Left lung (tissue), 10 donors: ENCODE data around the gene PRDX5. TPM values are rescaled to one million over a fixed set of nuclear protein-coding genes. Genes with fewer than 3 reads are reported as not detected.

Experiments used
- ATAC-seq: fragments of 200-7000 bp; cut with Tn5 transposase; one replicate; pipeline ENCODE4 v1.9.1; 2020; ENCODE audit warnings: moderate library complexity
- DNase-seq, 4 donors: peaks; one replicate each; pipeline ENCODE4 v3.0.0-alpha.2; 2013 to 2020
- H3K27ac ChIP-seq, 2 donors: fragments of 200-600 bp; sonication (generic) in 1 of 2; one replicate each; pipeline versions ENCODE4 v1.5.0 to v1.8.0; 2020 to 2021
- H3K27me3 ChIP-seq, 2 donors: fragments of 200-600 bp; sonication (generic) in 1 of 2; one replicate each; pipeline versions ENCODE4 v1.5.0 to v1.8.0; 2020 to 2021
- H3K36me3 ChIP-seq, 2 donors: fragments of 200-600 bp; sonication (generic) in 1 of 2; one replicate each; pipeline versions ENCODE4 v1.5.0 to v1.8.0; 2020 to 2021
- H3K4me1 ChIP-seq, 2 donors: fragments of 200-600 bp; one replicate each; pipeline ENCODE4 v1.8.0; 2021
- H3K4me3 ChIP-seq, 2 donors: fragments of 200-600 bp; sonication (generic) in 1 of 2; one replicate each; pipeline versions ENCODE4 v1.5.0 to v1.8.0; 2020 to 2021; ENCODE audit warnings: mild to moderate bottlenecking in 1 of 2
- H3K9me3 ChIP-seq, 2 donors: fragments of 200-600 bp; sonication (generic) in 1 of 2; one replicate each; pipeline versions ENCODE4 v1.5.0 to v1.8.0; 2020 to 2021
- intact Hi-C, 2 donors: fragments of 100-400 bp; cut with DNase I; formaldehyde crosslinking; loops; one replicate each; pipeline versions ENCODE4 v1.11.2 to v1.14.2; 2022
- polyA plus RNA-seq, 6 donors: library from polyadenylated mRNA; unstranded; fragments of 120-200 nt; gene quantifications; one replicate each; pipeline ENCODE4 v1.2.1, GENCODE V29; 2013; ENCODE audit not compliant: insufficient read length in 6 of 6
- total RNA-seq, 2 donors: library from RNA; stranded (reverse); fragmentation: NEBNext Ultra II Directional; extraction: Animal tissue kit (Norgen Biotek cat#: 25700); gene quantifications; one replicate each; pipeline ENCODE4 v1.2.1, GENCODE V29; 2021
- TF ChIP-seq, protein P1 (sequence below), 2 donors: fragments of 200-600 bp; sonication (generic) in 1 of 2; IDR thresholded peaks; one replicate each; pipeline versions ENCODE4 v1.5.0 to v1.8.0; 2021; ENCODE audit warnings: antibody characterized with exemption in 2 of 2
- donor health status: DM: no; HTN: yes; CAD: no.
- donor health status: DM: no; HTN: no; CAD: no.

Gene PRDX5
- total and polyA plus RNA-seq, 8 donors: 150 to 209 (median 177) TPM

DNA sequence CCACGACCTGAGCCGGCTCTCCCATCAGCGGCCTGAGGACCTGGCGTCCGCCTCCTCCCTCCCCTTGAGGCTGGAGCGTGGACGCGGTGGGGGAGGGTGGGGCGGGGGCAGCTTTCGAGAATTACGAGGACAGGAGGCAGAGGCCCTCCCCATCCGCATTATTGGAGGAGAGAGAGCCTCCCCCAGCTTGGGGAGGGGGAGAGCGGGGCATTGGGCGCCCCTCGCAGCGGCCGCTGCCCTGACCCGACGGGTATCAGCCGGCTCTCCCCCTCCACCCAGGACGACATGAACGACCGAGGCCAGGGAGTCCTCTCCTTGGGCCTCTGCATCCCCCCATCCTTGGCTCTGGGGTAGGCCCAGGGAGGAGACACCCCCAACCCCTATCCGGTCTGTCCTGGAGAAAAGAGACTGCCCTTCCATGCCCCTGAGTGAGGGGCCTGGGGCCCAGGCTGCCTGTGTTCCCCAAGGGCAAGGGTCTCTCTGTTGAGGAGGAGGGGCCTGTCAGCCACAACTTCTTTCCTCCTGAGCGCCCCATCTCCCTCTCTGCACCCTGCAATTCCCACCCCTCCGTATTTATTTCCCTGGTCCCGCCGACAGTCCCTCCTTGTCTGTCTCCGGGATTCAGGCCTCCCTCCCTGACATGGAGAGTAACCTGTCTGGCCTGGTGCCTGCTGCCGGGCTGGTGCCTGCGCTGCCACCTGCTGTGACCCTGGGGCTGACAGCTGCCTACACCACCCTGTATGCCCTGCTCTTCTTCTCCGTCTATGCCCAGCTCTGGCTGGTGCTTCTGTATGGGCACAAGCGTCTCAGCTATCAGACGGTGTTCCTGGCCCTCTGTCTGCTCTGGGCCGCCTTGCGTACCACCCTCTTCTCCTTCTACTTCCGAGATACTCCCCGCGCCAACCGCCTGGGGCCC lies 31.8 kb upstream of the PRDX5 start:
- DNase-seq: no peak
- no peak for ATAC-seq
- intact Hi-C loops: no loop called here

DNA sequence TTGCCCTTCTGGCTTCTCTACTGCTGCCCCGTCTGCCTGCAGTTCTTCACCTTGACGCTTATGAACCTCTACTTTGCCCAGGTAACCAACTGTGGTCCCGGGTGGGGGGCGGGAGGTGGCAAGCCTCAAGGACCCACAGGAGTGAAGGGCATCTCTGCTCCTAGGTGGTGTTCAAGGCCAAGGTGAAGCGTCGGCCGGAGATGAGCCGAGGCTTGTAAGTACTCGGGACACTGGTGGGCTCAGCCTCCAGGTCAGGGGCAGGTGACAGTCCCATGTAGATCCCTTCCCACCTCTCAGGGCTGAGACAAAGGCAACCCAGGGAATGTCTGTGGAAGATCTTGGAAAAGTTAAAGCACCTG lies 31.1 kb upstream of the PRDX5 start:
- no peaks in the 10 kb centered on the region for H3K9me3 ChIP-seq
- peaks cover 0 to 15% of the 10 kb centered on the region in 2 donors for H3K36me3 ChIP-seq
- no peak for DNase-seq
- no peak for ATAC-seq
- peaks cover 18 to 19% of the 10 kb centered on the region in 2 donors for H3K27me3 ChIP-seq
- H3K4me1 ChIP-seq: peaks cover 18 to 39% of the 10 kb centered on the region in 2 donors
- TF ChIP-seq, protein P1, sequence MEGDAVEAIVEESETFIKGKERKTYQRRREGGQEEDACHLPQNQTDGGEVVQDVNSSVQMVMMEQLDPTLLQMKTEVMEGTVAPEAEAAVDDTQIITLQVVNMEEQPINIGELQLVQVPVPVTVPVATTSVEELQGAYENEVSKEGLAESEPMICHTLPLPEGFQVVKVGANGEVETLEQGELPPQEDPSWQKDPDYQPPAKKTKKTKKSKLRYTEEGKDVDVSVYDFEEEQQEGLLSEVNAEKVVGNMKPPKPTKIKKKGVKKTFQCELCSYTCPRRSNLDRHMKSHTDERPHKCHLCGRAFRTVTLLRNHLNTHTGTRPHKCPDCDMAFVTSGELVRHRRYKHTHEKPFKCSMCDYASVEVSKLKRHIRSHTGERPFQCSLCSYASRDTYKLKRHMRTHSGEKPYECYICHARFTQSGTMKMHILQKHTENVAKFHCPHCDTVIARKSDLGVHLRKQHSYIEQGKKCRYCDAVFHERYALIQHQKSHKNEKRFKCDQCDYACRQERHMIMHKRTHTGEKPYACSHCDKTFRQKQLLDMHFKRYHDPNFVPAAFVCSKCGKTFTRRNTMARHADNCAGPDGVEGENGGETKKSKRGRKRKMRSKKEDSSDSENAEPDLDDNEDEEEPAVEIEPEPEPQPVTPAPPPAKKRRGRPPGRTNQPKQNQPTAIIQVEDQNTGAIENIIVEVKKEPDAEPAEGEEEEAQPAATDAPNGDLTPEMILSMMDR (IDR thresholded peaks at IDR 0.05): no peak
- no peak overlapping the region for H3K27ac ChIP-seq
- H3K4me3 ChIP-seq: no peak overlapping the region
- intact Hi-C loops: no loop called here

More for the DNA sequence above, 31.8 kb upstream of the PRDX5 start:
- TF ChIP-seq, protein P1 (IDR thresholded peaks at IDR 0.05): no peak
- peak overlapping the region; percentile 91 to 99 for H3K27ac ChIP-seq
- H3K36me3 ChIP-seq: peaks cover 0 to 21% of the 10 kb centered on the region in 2 donors
- peak overlapping the region; percentile 78 to 95 for H3K4me3 ChIP-seq
- H3K9me3 ChIP-seq: no peaks in the 10 kb centered on the region
- peaks cover 18 to 33% of the 10 kb centered on the region in 2 donors for H3K4me1 ChIP-seq
- peaks cover 12 to 13% of the 10 kb centered on the region in 2 donors for H3K27me3 ChIP-seq

DNA sequence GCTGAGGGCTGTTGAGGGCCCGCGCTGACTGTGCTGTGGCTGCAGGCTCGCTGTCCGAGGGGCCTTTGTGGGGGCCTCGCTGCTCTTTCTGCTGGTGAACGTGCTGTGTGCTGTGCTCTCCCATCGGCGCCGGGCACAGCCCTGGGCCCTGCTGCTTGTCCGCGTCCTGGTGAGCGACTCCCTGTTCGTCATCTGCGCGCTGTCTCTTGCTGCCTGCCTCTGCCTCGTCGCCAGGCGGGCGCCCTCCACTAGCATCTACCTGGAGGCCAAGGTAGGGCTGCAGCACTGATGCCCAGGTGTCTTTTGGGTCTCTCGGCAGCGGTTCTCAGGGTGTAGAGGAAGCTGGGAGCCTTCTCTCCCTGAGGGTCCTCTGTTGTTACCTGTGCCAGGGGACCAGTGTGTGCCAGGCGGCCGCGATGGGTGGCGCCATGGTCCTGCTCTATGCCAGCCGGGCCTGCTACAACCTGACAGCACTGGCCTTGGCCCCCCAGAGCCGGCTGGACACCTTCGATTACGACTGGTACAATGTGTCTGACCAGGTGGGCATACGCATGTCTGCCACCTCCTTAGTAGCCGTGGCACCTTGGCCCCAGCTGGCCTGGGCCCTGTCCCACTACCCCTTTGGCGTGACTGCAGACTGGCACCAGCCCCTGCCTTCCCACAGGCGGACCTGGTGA lies 30.1 kb upstream of the PRDX5 start:
- Histone ChIP-seq H3K4me3 (no peak overlapping the region), H3K4me1 (peaks cover 24 to 47% of the 10 kb centered on the region in 2 donors), H3K27ac (no peak overlapping the region), H3K36me3 (peaks cover 0 to 7% of the 10 kb centered on the region in 2 donors), H3K27me3 (peaks cover 28 to 30% of the 10 kb centered on the region in 2 donors), H3K9me3 (no peaks in the 10 kb centered on the region)
- ATAC-seq: no peak
- DNase-seq: no peak
- TF ChIP-seq, protein P1 (IDR thresholded peaks at IDR 0.05): no peak
- intact Hi-C loops: no loop called here

DNA sequence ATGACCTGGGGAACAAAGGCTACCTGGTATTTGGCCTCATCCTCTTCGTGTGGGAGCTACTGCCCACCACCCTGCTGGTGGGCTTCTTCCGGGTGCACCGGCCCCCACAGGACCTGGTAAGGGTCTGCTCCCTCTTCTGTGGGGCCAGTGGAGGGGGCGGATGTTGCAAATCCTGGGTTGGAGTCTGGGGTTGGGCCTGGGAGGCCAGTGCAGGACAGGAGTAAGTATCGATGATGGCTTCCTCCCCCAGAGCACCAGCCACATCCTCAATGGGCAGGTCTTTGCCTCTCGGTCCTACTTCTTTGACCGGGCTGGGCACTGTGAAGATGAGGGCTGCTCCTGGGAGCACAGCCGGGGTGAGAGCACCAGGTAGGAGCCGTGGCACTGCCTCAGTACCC lies 29.6 kb upstream of the PRDX5 start:
- DNase-seq: no peak
- Histone ChIP-seq H3K36me3 (peaks cover 0 to 7% of the 10 kb centered on the region in 2 donors), H3K4me3 (no peak overlapping the region), H3K27me3 (peaks cover 34 to 35% of the 10 kb centered on the region in 2 donors), H3K4me1 (peaks cover 20 to 41% of the 10 kb centered on the region in 2 donors), H3K27ac (no peak overlapping the region), H3K9me3 (no peaks in the 10 kb centered on the region)
- ATAC-seq: no peak
- intact Hi-C loops: no loop called here
- TF ChIP-seq, protein P1 (IDR thresholded peaks at IDR 0.05): no peak

DNA sequence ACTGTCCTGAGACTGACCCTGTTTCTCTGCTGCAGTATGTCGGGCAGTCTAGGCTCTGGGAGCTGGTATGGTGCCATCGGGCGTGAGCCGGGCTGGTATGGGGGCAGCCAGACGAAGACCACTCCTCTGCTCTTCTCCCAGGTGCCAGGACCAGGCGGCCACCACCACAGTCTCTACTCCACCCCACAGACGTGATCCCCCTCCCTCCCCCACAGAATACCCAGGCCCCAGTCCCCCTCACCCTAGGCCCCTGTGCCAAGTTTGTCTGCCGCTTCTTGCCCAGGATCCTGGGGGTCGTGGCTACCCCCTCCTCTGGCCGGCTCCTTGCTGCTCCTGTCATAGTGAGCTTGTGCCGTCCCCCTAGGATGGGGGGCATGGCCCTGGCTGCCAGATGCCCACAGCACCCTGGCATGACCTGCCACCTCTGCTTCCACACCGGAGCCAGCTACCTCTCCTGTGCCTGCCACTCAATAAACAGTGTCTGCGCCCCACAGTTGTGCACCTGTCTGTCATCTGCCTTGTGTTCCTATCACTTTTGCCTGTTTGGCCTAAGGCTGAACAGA lies 28.8 kb upstream of the PRDX5 start:
- DNase-seq: no peak
- H3K9me3 ChIP-seq: no peaks in the 10 kb centered on the region
- H3K27ac ChIP-seq: no peak overlapping the region
- H3K27me3 ChIP-seq: peaks cover 36 to 42% of the 10 kb centered on the region in 2 donors
- H3K4me1 ChIP-seq: peaks cover 15 to 34% of the 10 kb centered on the region in 2 donors
- no peak for ATAC-seq
- TF ChIP-seq, protein P1 (IDR thresholded peaks at IDR 0.05): no peak
- intact Hi-C loops: no loop called here
- peaks cover 0 to 7% of the 10 kb centered on the region in 2 donors for H3K36me3 ChIP-seq
- no peak overlapping the region for H3K4me3 ChIP-seq
